MG63 (cell line): ENCODE data around the gene ANKRD31. TPM values are rescaled to one million over a fixed set of nuclear protein-coding genes. Genes with fewer than 3 reads are reported as not detected.
"Not testable (repeated sequence)": the region's sequence is repeated elsewhere in the genome, so short reads cannot be mapped to it uniquely, and the experiment has no call there.

Source experiments
- DNase-seq: peaks from one replicate; pipeline ENCODE4 v3.0.0-alpha.2; 2020
- H3K27me3 ChIP-seq: fragments of 250-450 bp; sonication (Bioruptor Pico); 2 replicates; pipeline ENCODE4 v1.5.1; 2020; ENCODE audit warnings: mild to moderate bottlenecking, moderate library complexity
- H3K36me3 ChIP-seq: fragments of 250-450 bp; sonication (Bioruptor Pico); 2 replicates; pipeline ENCODE4 v1.5.1; 2020; ENCODE audit warnings: mild to moderate bottlenecking, moderate library complexity
- H3K4me3 ChIP-seq: fragments of 250-450 bp; sonication (Bioruptor Pico); 2 replicates; pipeline ENCODE4 v1.5.1; 2020; ENCODE audit warnings: mild to moderate bottlenecking, moderate library complexity
- H3K9me3 ChIP-seq: fragments of 250-450 bp; sonication (Bioruptor Pico); 2 replicates; pipeline ENCODE4 v1.5.1; 2020; ENCODE audit warnings: mild to moderate bottlenecking, moderate library complexity
- total RNA-seq: library from RNA; depleted of rRNA; stranded (reverse); fragments of >200 nt; shearing (Covaris generic); gene quantifications from 2 replicates; pipeline ENCODE4 v1.2.3, GENCODE V29; 2014; ENCODE audit warnings: low replicate concordance

The ANKRD31 gene
- total RNA-seq, 1 experiment from 2014 or later, result not detected

GRCh38 chr5:75242067-75242466 lies 5.4 kb upstream of the ANKRD31 start:
- Histone ChIP-seq H3K36me3 (no peaks in the 10 kb centered on the region), H3K27me3 (no peaks in the 10 kb centered on the region), H3K9me3 (no peaks in the 10 kb centered on the region), H3K4me3 (no peak overlapping the region)
- no peak for DNase-seq

- no peaks in the 10 kb centered on the region for H3K9me3 ChIP-seq
- DNase-seq, result no peak
- H3K4me3 ChIP-seq, result no peak overlapping the region
- H3K27me3 ChIP-seq, result no peaks in the 10 kb centered on the region
- no peaks in the 10 kb centered on the region for H3K36me3 ChIP-seq
These were observed 3.0 kb upstream of the ANKRD31 start for GRCh38 chr5:75239681-75240080.

- Histone ChIP-seq H3K9me3 (no peaks in the 10 kb centered on the region), H3K36me3 (no peaks in the 10 kb centered on the region), H3K27me3 (no peaks in the 10 kb centered on the region), H3K4me3 (no peak overlapping the region)
- no peak for DNase-seq
These were observed 967 bp downstream of the ANKRD31 start for GRCh38 chr5:75235711-75236110.

- no peaks in the 10 kb centered on the region; the same call in 1 of the 2 replicates for H3K27me3 ChIP-seq
- H3K4me3 ChIP-seq, result no peak overlapping the region
- no peaks in the 10 kb centered on the region for H3K9me3 ChIP-seq
- DNase-seq, result no peak
- no peaks in the 10 kb centered on the region for H3K36me3 ChIP-seq
These were observed 2.4 kb downstream of the ANKRD31 start for GRCh38 chr5:75234251-75234650.

GRCh38 chr5:75226916-75227315 lies 9.8 kb downstream of the ANKRD31 start:
- H3K36me3 ChIP-seq, result no peaks in the 10 kb centered on the region
- no peaks in the 10 kb centered on the region; the same call in 1 of the 2 replicates for H3K27me3 ChIP-seq
- H3K4me3 ChIP-seq, result no peak overlapping the region
- no peak for DNase-seq
- H3K9me3 ChIP-seq, result no peaks in the 10 kb centered on the region

- DNase-seq, result no peak
- Histone ChIP-seq H3K36me3 (no peaks in the 10 kb centered on the region), H3K9me3 (no peaks in the 10 kb centered on the region), H3K4me3 (no peak overlapping the region), H3K27me3 (no peaks in the 10 kb centered on the region; the same call in 1 of the 2 replicates)
These were observed 11.2 kb downstream of the ANKRD31 start for GRCh38 chr5:75225506-75225905.

DNA sequence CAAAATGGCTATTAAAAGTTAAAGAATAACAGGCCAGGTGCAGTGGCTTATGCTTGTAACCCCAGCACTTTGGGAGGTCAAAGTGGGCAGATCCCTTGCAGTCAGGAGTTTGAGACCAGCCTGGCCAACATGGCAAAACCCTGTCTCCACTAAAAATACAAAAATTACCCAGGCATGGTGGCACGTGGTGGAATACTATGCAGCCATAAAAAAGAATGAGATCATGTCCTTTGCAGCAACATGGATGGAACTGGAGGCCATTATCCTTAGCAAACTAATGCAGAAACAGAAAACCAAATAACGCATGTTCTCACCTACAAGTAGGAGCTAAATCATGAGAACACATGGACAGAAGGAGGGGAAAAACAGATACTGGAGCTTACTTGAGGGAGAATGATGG lies 15.9 kb downstream of the ANKRD31 start:
- H3K9me3 ChIP-seq, H3K27me3 ChIP-seq, H3K4me3 ChIP-seq, DNase-seq, H3K36me3 ChIP-seq: not testable (repeated sequence)

DNA sequence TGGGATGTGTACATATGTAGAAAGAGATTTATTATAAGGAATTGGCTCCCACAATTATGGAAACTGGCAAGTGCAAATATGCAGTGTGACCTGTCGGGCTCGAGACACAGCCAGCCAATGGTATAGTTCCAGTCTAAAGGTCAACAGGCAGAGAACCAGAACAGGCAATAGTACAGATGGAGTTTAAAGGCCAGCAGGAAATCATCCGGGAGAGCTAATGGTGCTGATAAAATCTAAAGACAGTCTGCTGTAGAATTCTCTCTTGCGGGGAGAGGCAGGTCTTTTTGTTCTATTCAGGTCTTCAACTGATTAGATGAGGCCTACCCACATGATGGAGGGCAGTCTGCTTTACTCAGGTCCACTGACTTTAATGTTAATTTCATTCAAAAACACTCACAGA lies 21.8 kb downstream of the ANKRD31 start:
- Histone ChIP-seq H3K27me3 (no peaks in the 10 kb centered on the region), H3K9me3 (no peaks in the 10 kb centered on the region; the same call in 1 of the 2 replicates), H3K4me3 (no peak overlapping the region), H3K36me3 (no peaks in the 10 kb centered on the region)
- no peak for DNase-seq

DNA sequence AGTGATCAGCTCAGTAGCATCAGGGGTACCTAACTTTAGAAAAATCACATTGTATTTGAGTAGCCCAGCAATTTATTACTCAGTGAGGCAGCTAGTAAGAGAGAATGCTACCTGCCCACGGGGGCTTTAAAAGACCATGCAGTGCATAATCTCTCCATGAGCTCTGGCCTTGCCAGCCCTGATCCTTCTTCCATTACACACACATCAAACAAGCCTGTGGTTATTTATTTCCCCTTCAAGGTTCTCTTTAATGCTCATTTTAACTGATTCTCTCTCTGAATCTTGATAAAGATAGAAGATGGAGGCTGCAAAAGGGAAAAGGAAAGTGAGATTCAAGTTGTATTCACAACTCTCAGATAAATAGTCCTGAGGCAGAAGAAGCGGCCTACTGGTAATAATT lies 22.3 kb downstream of the ANKRD31 start:
- H3K9me3 ChIP-seq, result no peaks in the 10 kb centered on the region; the same call in 1 of the 2 replicates
- H3K27me3 ChIP-seq, result no peaks in the 10 kb centered on the region
- H3K36me3 ChIP-seq, result no peaks in the 10 kb centered on the region
- no peak for DNase-seq
- H3K4me3 ChIP-seq, result no peak overlapping the region

DNA sequence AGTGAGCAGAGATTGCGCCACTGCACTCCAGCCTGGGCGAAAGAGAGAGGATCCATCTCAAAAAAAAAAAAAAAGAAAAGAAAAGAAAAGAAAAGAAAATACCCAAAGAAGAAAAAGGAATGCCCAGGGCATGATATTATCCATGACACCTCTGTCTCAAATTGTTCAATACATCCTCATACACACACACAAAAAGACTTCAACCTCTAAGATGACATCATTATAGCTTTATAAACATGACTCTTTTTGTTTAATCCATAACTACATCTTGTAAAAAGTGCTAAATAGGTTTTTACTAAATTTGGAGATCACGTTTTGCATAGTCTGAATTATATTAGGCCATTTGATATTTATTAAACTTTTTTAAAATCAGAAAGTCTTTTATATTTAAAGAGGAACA lies 33.1 kb downstream of the ANKRD31 start:
- H3K4me3 ChIP-seq, result no peak overlapping the region
- H3K36me3 ChIP-seq, result no peaks in the 10 kb centered on the region
- H3K9me3 ChIP-seq, result no peaks in the 10 kb centered on the region
- no peak for DNase-seq
- 0 out of 2 replicates have a peak, but pooled peaks cover 3% of the 10 kb centered on the region for H3K27me3 ChIP-seq

DNA sequence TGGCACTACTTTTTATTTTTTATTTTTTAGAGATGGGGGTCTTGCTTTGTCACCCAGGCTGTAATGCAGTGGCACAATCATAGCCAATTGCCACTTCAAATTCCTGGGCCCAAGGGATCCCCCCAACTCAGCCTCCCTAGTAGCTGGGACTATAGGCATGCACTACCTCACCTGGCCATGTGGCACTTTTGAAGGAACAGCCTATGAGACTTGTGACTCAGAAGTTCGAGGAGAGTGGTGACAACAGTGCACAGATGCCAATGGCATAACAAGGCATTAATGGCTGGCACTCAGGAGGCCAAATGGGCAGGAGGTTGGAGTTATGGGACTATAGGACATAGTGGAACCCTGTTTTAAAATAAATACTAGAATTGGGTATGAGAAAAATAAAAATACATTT lies 33.7 kb downstream of the ANKRD31 start:
- no peak for DNase-seq
- Histone ChIP-seq H3K27me3 (0 out of 2 replicates have a peak, but pooled peaks cover 2% of the 10 kb centered on the region), H3K36me3 (no peaks in the 10 kb centered on the region), H3K9me3 (no peaks in the 10 kb centered on the region), H3K4me3 (no peak overlapping the region)

- no peaks in the 10 kb centered on the region for H3K36me3 ChIP-seq
- H3K27me3 ChIP-seq, result no peaks in the 10 kb centered on the region
- no peak overlapping the region for H3K4me3 ChIP-seq
- no peaks in the 10 kb centered on the region for H3K9me3 ChIP-seq
- no peak for DNase-seq
These were observed 35.9 kb downstream of the ANKRD31 start for GRCh38 chr5:75200776-75201175.

DNA sequence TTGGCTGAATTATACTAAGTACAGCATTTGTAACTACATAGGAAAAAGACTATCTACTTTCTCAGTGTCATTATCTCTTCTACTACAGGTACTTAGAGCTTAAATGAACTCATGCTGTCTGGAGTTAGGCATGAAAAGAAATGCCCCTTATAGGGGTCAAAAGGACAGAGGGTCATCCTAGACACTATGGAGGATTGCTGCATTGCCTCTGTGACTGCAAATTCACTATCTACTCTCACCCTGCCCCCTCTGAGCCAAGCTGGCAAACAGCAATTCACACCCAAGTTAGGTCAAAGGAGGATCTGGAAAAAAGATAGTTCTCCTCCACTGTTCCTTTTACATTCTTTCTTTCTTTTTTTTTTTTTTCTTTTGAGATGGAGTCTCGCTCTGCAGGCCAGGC lies 36.7 kb downstream of the ANKRD31 start:
- peaks cover 2% of the 10 kb centered on the region; the same call in 1 of the 2 replicates for H3K27me3 ChIP-seq
- no peaks in the 10 kb centered on the region for H3K36me3 ChIP-seq
- no peaks in the 10 kb centered on the region for H3K9me3 ChIP-seq
- no peak overlapping the region for H3K4me3 ChIP-seq
- DNase-seq, result no peak

DNA sequence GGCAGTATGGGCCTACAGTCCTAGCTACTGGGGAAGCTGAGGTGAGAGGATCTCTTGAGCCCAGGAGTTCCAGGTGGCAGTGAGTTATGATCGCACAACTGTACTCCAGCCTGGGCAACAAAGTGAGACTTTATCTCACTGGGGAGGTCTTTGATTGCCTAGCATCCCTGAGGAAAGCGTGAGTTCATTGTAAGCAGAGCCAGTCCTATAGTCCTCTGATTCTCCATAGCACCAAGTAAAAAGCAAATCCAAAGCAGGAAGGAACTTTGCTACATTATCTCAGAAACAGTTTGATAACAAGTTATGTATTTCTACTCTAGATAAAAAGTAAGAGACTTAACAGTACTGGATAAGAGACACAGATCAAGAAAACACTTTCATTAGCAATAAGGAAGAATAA lies 37.6 kb downstream of the ANKRD31 start:
- no peaks in the 10 kb centered on the region for H3K9me3 ChIP-seq
- no peaks in the 10 kb centered on the region for H3K36me3 ChIP-seq
- H3K4me3 ChIP-seq, result no peak overlapping the region
- peaks cover 2% of the 10 kb centered on the region; the same call in 1 of the 2 replicates for H3K27me3 ChIP-seq
- no peak for DNase-seq

DNA sequence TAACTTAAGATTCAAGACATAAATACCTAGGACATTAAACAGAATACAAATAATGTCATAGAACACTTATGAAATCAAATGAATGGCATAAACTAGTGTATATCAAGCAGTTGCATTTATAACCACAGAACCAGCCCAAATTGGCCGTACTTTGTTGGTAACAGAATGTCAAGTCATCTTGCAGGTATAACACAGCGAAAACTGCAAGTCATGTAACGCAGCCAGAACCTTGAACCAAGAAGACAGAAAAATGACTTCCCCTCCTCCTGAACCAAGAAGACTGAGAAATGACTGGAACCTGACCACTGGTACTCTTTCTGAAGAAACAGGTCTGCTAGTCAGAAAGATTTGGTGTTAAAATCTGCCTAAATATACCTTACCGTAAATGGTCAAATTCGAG lies 38.9 kb downstream of the ANKRD31 start:
- H3K27me3 ChIP-seq, result peaks cover 5% of the 10 kb centered on the region
- DNase-seq, result no peak
- H3K36me3 ChIP-seq, result no peaks in the 10 kb centered on the region
- H3K9me3 ChIP-seq, result no peaks in the 10 kb centered on the region
- H3K4me3 ChIP-seq, result no peak overlapping the region

- Histone ChIP-seq H3K36me3 (no peaks in the 10 kb centered on the region), H3K4me3 (no peak overlapping the region), H3K9me3 (no peaks in the 10 kb centered on the region), H3K27me3 (peaks cover 20% of the 10 kb centered on the region)
- DNase-seq, result no peak
These were observed 43.9 kb downstream of the ANKRD31 start for GRCh38 chr5:75192804-75193203.

- H3K9me3 ChIP-seq, result no peaks in the 10 kb centered on the region
- peaks cover 20% of the 10 kb centered on the region for H3K27me3 ChIP-seq
- DNase-seq, result no peak
- H3K36me3 ChIP-seq, result no peaks in the 10 kb centered on the region
- no peak overlapping the region for H3K4me3 ChIP-seq
These were observed 44.4 kb downstream of the ANKRD31 start for GRCh38 chr5:75192264-75192663.

DNA sequence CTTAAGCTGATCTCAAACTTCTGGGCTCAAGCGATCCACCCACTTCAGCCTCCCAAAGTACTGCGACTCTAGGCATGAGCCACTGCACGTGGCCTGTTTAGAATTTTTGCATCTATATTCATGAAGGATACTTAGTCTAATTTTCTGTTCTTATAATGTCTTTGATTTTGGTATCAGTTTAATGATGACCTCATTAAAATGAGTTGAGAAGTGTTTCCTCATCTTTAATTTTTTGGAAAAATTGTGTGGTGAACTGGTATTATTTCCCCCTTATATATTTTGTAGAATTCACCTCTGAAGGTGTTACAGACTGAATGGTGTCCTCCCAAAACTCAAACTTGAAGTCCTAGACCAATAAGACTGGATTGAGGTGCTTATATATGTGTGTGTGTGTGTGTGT lies 46.5 kb downstream of the ANKRD31 start:
- no peak for DNase-seq
- H3K4me3 ChIP-seq, result no peak overlapping the region
- H3K27me3 ChIP-seq, result peaks cover 23% of the 10 kb centered on the region
- no peaks in the 10 kb centered on the region for H3K36me3 ChIP-seq
- H3K9me3 ChIP-seq, result no peaks in the 10 kb centered on the region

- Histone ChIP-seq H3K36me3 (no peaks in the 10 kb centered on the region), H3K4me3 (no peak overlapping the region), H3K9me3 (no peaks in the 10 kb centered on the region), H3K27me3 (peaks cover 26% of the 10 kb centered on the region)
- DNase-seq, result no peak
These were observed 47.3 kb downstream of the ANKRD31 start for GRCh38 chr5:75189353-75189752.
